ENCODE data around the gene MLLT1. TPM values are rescaled to one million over a fixed set of nuclear protein-coding genes. Genes with fewer than 3 reads are reported as not detected.

The MLLT1 gene
- total RNA-seq, 1 donor from 2014 or later = 61.9 TPM

GRCh38 chr19:6188811-6189210, 91.0 kb downstream of the MLLT1 start:
- no peaks in the 10 kb centered on the region for H3K9me3 ChIP-seq
- no peaks in the 10 kb centered on the region for H3K27me3 ChIP-seq (ENCODE audit: low read depth)
- intact Hi-C loops (cut with DNase I) = no loop called here
- H3K4me3 ChIP-seq = no peak overlapping the region
- no peak for DNase-seq
- H3K27ac ChIP-seq = no peak overlapping the region
- H3K36me3 ChIP-seq = no peaks in the 10 kb centered on the region
- no peak for ATAC-seq
- no peak for TF ChIP-seq CTCF (IDR thresholded peaks at IDR 0.05)
- H3K4me1 ChIP-seq = no peaks in the 10 kb centered on the region

- H3K36me3 ChIP-seq = no peaks in the 10 kb centered on the region
- no peaks in the 10 kb centered on the region for H3K9me3 ChIP-seq
- no peaks in the 10 kb centered on the region for H3K4me1 ChIP-seq
- H3K27me3 ChIP-seq (ENCODE audit: low read depth) = no peaks in the 10 kb centered on the region
- no peak overlapping the region for H3K27ac ChIP-seq
- ATAC-seq (no peak), DNase-seq (no peak)
- TF ChIP-seq CTCF (IDR thresholded peaks at IDR 0.05) = no peak
- no peak overlapping the region for H3K4me3 ChIP-seq
- intact Hi-C loops (cut with DNase I) = no loop called here
These were observed 92.4 kb downstream of the MLLT1 start for GRCh38 chr19:6187374-6187773.

- H3K27ac ChIP-seq = no peak overlapping the region
- DNase-seq (no peak), ATAC-seq (no peak)
- H3K27me3 ChIP-seq (ENCODE audit: low read depth) = no peaks in the 10 kb centered on the region
- TF ChIP-seq CTCF (IDR thresholded peaks at IDR 0.05) = no peak
- no peak overlapping the region for H3K4me3 ChIP-seq
- no peaks in the 10 kb centered on the region for H3K4me1 ChIP-seq
- H3K9me3 ChIP-seq = no peaks in the 10 kb centered on the region
- no peaks in the 10 kb centered on the region for H3K36me3 ChIP-seq
- intact Hi-C loops (cut with DNase I) = no loop called here
These were observed 93.6 kb downstream of the MLLT1 start for GRCh38 chr19:6185835-6186834.

GRCh38 chr19:6185093-6185834, 94.5 kb downstream of the MLLT1 start:
- Histone ChIP-seq H3K27ac (no peak overlapping the region), H3K4me3 (no peak overlapping the region), H3K9me3 (no peaks in the 10 kb centered on the region), H3K4me1 (no peaks in the 10 kb centered on the region), H3K27me3 (ENCODE audit: low read depth) (no peaks in the 10 kb centered on the region), H3K36me3 (no peaks in the 10 kb centered on the region)
- intact Hi-C loops (cut with DNase I) = no loop called here
- ATAC-seq = no peak
- TF ChIP-seq CTCF (IDR thresholded peaks at IDR 0.05) = no peak
- DNase-seq = no peak

GRCh38 chr19:6181119-6181518, 98.7 kb downstream of the MLLT1 start:
- Histone ChIP-seq H3K36me3 (no peaks in the 10 kb centered on the region), H3K27ac (no peak overlapping the region), H3K9me3 (no peaks in the 10 kb centered on the region), H3K4me1 (no peaks in the 10 kb centered on the region), H3K27me3 (ENCODE audit: low read depth) (peaks cover 6% of the 10 kb centered on the region), H3K4me3 (no peak overlapping the region)
- no peak for ATAC-seq
- TF ChIP-seq CTCF (IDR thresholded peaks at IDR 0.05) = no peak
- DNase-seq = no peak
- intact Hi-C loops (cut with DNase I) = no loop called here

Measured in lower lobe of right lung (tissue), 2 donors.